CD4-positive, alpha-beta T cell treated with Interleukin-21 for 1 hour (primary cell): ENCODE results near the gene PRR14L.
A peak's percentile ranks its signal among the peaks of the same experiment; 100 is the strongest.
"Not testable (repeated sequence)": the region's sequence is repeated elsewhere in the genome, so short reads cannot be mapped to it uniquely, and the experiment has no call there.

Experiments used
- DNase-seq: peaks from one replicate; pipeline ENCODE4 v3.0.0-alpha.2; 2020

PRR14L gene

GRCh38 chr22:31739795-31740201 is 10.1 kb downstream of the PRR14L start:
- no peak for DNase-seq

GRCh38 chr22:31738566-31738965 is 11.4 kb downstream of the PRR14L start:
- no peak for DNase-seq

- no peak for DNase-seq
These were observed 12.0 kb downstream of the PRR14L start for GRCh38 chr22:31737932-31738331.

GRCh38 chr22:31736458-31736857 is 13.5 kb downstream of the PRR14L start:
- DNase-seq = no peak

GRCh38 chr22:31734512-31734911 is 15.4 kb downstream of the PRR14L start:
- no peak for DNase-seq

DNA sequence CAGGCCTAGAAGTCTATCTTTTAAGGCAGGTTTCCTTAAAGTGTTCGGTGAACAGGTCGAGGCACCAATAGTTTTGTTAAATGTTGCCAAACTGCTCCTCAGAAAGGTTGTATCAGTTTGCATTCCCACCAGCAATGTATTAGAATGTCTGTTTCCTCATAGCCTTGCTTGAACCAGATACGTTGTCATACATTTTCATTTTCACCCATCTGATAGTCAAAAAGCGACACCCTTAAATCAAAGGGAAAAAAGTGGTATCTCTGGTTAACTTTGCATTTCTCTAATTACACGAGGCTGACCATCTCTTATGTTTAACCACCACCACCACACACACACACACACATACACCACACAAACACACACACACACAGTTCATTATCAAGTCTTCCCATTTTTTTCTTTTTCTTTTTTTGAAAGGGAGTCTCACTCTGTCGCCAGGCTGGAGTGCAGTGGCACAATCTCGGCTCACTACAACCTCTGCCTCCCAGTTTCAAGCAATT is 16.3 kb downstream of the PRR14L start:
- no peak for DNase-seq

- no peak for DNase-seq
These were observed 17.7 kb downstream of the PRR14L start for GRCh38 chr22:31732089-31732829.

DNA sequence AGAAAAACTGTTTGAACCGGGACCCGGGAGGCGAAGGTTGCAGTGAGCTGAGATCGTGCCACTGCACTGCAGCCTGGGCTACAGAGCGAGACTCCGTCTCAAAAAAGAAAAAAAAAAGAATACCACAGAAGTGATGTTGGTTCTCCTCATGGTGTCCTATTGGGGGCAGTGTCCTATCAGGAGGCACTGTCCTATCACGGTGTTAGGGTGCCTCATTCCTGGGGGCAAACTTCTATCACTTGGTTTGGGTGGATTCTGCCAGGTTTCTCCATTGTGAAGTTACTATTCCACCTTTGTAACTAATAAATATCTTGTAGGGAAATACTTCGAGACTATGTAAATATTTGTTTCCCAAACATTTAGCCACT is 19.6 kb downstream of the PRR14L start:
- DNase-seq = no peak

DNA sequence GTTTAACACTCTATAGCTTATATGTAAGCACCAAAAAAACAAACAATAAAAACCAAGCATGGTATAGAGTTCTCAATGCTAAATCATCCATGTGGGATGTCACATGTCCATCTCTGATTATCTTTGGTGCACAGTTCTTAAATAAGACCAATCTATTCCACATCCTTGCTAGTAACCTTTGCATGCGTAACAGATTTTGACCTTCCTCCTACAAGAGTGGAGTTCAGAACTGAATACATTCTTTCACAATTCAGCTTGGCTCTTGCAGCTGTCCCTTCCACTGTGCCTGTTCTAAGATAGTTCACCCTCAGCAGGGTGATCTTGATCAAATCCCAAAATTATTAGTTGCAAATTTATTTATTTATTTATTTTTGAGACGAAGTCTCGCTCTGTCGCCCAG is 21.1 kb downstream of the PRR14L start:
- DNase-seq = no peak

DNA sequence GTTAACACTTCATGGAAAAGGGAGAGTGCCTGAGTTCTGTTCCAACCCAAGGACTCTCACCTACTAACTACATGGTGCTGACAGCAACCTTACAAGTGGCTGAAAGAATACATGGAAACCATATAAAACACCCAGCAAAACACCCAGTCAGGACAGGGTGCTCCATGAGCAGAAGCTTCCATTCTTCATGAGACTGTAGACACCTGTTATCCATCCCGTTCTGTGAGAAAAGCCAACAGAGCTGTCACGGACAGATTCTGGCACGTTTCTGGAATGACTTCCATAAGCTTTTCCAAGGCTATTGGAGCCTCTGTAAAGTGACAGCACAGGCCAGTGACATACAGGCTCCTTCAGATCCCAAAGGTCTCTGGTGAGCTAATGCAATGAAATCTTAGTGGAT is 23.2 kb downstream of the PRR14L start:
- DNase-seq = no peak

DNA sequence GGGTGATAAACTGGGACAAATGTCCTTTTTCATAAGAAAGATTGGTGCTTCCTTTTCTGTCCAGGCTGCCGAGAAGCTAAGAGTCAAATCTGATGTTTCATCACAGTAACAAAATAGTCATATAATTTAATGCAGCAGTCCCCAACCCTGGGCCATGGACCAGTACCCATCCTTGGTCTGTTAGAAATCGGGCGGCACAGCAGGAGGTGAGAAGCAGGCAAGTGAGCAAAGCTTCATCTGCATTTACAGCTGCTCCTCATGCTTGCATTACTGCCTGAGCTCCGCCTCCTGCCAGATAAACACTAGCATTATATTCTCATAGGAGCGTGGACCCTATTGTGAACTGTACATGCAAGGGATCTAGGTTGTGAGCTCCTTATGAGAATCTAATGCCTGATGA is 26.2 kb downstream of the PRR14L start:
- DNase-seq = no peak

DNA sequence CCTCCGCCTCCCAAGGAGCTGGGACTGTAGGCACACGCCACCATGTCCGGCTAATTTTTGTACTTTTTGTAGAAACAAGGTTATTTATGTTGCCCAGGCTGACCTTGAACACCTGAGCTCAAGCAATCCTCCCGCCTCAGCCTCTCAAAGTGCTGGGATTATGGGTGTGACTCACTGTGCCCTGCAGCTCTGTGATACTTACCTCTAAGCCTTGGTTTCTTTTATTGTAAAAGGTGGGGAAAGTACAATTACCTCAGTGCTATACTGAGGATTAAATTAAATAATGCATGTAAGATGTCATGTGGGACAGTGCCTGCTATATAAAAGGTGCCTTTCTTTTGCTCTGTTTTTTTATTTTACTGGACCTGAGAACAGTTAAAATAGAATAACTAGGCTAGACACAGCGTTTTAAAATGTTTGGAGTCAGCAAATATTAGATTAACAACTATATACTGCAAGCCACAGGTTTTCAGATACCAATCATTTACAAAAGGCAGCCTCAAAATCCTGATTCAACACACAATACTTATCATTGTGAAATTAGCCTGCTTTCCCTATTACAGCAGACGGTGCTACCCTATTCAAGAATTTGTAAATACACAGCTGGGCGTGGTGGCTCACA is 30.0 kb downstream of the PRR14L start:
- DNase-seq = no peak

- DNase-seq = no peak
These were observed 34.7 kb downstream of the PRR14L start for GRCh38 chr22:31715147-31715778.

- not testable (repeated sequence) for DNase-seq
These were observed 38.7 kb downstream of the PRR14L start for GRCh38 chr22:31711226-31711625.

DNA sequence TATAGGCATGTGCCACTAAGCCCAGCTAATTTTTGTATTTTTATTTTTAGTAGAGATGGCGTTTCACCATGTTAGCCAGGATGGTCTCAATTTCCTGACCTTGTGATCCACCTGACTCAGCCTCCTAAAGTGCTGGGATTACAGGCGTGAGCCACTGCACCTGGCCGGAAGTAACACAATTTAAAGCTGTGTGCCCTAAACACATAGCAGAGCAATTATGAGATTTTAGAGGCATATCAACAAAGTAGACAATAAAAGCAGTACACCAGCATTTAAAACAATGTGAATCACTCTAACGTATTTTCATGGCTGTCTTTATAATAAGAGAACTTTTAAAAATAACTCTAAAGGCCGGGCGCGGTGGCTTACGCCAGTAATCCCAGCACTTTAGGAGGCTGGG is 42.4 kb downstream of the PRR14L start:
- no peak for DNase-seq

GRCh38 chr22:31695423-31695822 is 54.5 kb downstream of the PRR14L start:
- no peak for DNase-seq

- not testable (repeated sequence) for DNase-seq
These were observed 55.9 kb downstream of the PRR14L start for GRCh38 chr22:31694046-31694445.

- DNase-seq = peak; percentile 31
These were observed 57.6 kb downstream of the PRR14L start for GRCh38 chr22:31692186-31692886.

DNA sequence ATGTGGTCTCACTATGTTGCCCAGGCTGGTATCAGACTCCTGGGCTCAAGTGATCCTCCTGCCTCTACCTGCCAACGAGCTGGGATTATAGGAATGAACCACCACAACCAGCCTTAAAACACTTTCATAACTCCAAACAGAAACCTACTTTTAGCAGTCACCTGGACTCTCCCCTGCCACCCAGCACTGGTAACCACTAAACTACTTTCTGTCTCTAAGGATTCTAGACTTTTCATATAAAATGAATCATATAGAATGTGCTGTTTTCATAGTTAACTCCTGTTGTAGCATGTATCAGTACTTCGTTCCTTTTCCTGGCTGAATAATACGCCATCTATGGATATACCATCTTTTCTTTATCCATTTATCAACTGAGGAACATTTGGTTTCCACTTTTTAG is 58.5 kb downstream of the PRR14L start:
- no peak for DNase-seq

DNA sequence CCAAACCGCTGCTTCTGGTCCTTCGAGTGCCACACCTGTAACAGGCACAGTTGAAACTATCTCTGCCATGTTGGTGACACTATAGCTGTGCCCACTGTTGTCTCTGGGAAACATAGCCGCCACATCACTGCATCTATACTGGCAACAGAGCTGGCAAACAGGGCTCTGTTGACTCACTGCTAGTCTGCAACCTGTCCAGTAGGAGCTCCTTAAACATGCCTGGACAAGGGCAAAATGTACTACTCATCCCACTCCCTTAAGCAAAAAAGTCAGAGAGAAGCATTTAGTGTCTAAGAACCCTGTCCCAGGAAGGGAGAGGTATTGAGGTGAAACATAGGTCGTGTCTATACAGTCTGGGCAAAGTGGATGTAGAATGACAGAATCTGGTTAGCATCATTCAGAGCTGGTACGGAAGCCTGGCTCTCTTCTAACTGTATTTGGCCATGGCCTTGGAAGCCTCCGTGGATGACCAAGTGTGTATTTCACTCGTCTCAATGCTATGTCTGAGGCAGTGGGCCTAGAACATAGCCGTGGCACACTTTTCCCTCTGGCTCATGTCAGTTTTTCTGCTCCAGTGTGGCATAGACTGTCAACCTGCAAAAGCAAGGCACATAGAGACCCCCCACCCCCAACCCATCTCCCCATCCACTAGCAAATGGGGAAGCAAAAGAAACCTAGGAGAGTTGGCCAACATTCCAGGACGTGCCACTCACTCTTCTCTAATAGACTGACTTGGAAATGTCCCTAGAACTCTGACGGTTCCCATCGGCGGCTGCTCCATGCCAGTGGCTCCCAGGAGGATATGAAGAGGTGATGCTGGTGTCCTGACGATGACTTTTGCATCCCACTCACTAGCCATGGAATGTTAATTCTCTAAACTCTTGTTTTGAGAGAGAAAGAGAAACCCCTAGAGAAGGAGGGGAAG is 66.5 kb downstream of the PRR14L start:
- DNase-seq = no peak

- no peak for DNase-seq
These were observed 67.2 kb downstream of the PRR14L start for GRCh38 chr22:31682751-31683150.
